OCI-LY3 (cell line): ENCODE data around the gene CPED1.
"Not testable (repeated sequence)": the region's sequence is repeated elsewhere in the genome, so short reads cannot be mapped to it uniquely, and the experiment has no call there.

ENCODE experiments used
- H2AFZ ChIP-seq: fragments of 200-600, 300-600 bp; shearing (Covaris generic); 2 replicates; pipeline ENCODE4 v1.6.0; 2014; ENCODE audit warnings: antibody characterized with exemption, low read depth, low read length
- H3K27ac ChIP-seq: fragments of 200-600, 300-600 bp; sonication (generic); 2 replicates; pipeline ENCODE4 v1.5.1; 2014; ENCODE audit warnings: mild to moderate bottlenecking, low read length, moderate library complexity, mixed read lengths
- H3K27me3 ChIP-seq: fragments of 200-600, 300-600 bp; sonication (generic); 2 replicates; pipeline ENCODE4 v1.6.1; 2014; ENCODE audit warnings: low read depth, low read length, mixed read lengths
- H3K36me3 ChIP-seq: fragments of 200-600, 300-600 bp; sonication (generic); replicated peaks from 2 replicates; pipeline ENCODE3; 2014; ENCODE audit warnings: low read depth, low read length, mixed read lengths
- H3K4me1 ChIP-seq: fragments of 300-600, 200-600 bp; sonication (generic); 2 replicates; pipeline ENCODE4 v1.6.1; 2014; ENCODE audit warnings: low read length, mixed read lengths
- H3K4me2 ChIP-seq: fragments of 200-600, 300-600 bp; sonication (generic); 2 replicates; pipeline ENCODE4 v1.6.1; 2014; ENCODE audit warnings: low read length, mixed read lengths
- H3K4me3 ChIP-seq: fragments of 300-600, 200-600 bp; sonication (generic); 2 replicates; pipeline ENCODE4 v1.5.1; 2014; ENCODE audit warnings: antibody characterized with exemption, mild to moderate bottlenecking, low read length, moderate library complexity
- H3K79me2 ChIP-seq: fragments of 300-600, 200-600 bp; shearing (Covaris generic); 2 replicates; pipeline ENCODE4 v1.6.1; 2014; ENCODE audit warnings: mild to moderate bottlenecking, low read length, mixed read lengths
- H3K9ac ChIP-seq: fragments of 300-600, 200-600 bp; shearing (Covaris generic); 2 replicates; pipeline ENCODE4 v1.6.0; 2014; ENCODE audit warnings: mild to moderate bottlenecking, low read length, moderate library complexity
- H3K9me3 ChIP-seq: fragments of 200-600, 300-600 bp; shearing (Covaris generic); 2 replicates; pipeline ENCODE4 v1.6.1; 2014; ENCODE audit warnings: low read length, mixed read lengths; ENCODE audit not compliant: insufficient read depth
- H4K20me1 ChIP-seq: fragments of 200-600, 300-600 bp; sonication (generic); 2 replicates; pipeline ENCODE4 v1.6.1; 2016; ENCODE audit warnings: low read length, mixed read lengths; ENCODE audit not compliant: insufficient read depth
- CTCF ChIP-seq: fragments of 200-600, 300-600 bp; sonication (generic); IDR thresholded peaks from 2 replicates; pipeline ENCODE4 v1.5.1; 2014; ENCODE audit warnings: antibody characterized with exemption, low read length, low read depth
- EZH2phosphoT487 ChIP-seq: fragments of 200-600 bp; shearing (Covaris generic); IDR thresholded peaks from 2 replicates; pipeline ENCODE4 v1.6.1; 2018; ENCODE audit warnings: antibody characterized with exemption, mixed run types, low read depth

Gene CPED1

GRCh38 chr7:121182902-121183301 is 194.4 kb downstream of the CPED1 start:
- Histone ChIP-seq H3K4me1 (peaks cover 23% of the 10 kb centered on the region), H3K27me3 (no peaks in the 10 kb centered on the region), H3K27ac (no peak overlapping the region), H3K9ac (no peak overlapping the region), H3K9me3 (no peaks in the 10 kb centered on the region), H3K79me2 (no peaks in the 10 kb centered on the region), H4K20me1 (no peaks in the 10 kb centered on the region), H3K4me3 (no peak overlapping the region), H2AFZ (no peak overlapping the region), H3K36me3 (no peaks in the 10 kb centered on the region), H3K4me2 (no peak overlapping the region)
- no peak for TF ChIP-seq CTCF
- TF ChIP-seq EZH2phosphoT487, result no peak

- H3K9me3 ChIP-seq, H3K4me2 ChIP-seq, H3K27me3 ChIP-seq, H3K4me3 ChIP-seq, H2AFZ ChIP-seq, H3K36me3 ChIP-seq, H3K9ac ChIP-seq, H3K27ac ChIP-seq, H4K20me1 ChIP-seq, H3K79me2 ChIP-seq: not testable (repeated sequence)
- peaks cover 21% of the 10 kb centered on the region for H3K4me1 ChIP-seq
Measured at GRCh38 chr7:121183883-121184282, 195.4 kb downstream of the CPED1 start.

GRCh38 chr7:121186746-121187145 is 198.2 kb downstream of the CPED1 start:
- H4K20me1 ChIP-seq, result no peaks in the 10 kb centered on the region
- no peaks in the 10 kb centered on the region for H3K4me1 ChIP-seq
- no peak overlapping the region for H3K4me2 ChIP-seq
- H3K9ac ChIP-seq, result no peak overlapping the region
- no peaks in the 10 kb centered on the region for H3K9me3 ChIP-seq
- no peaks in the 10 kb centered on the region for H3K27me3 ChIP-seq
- H3K27ac ChIP-seq, result no peak overlapping the region
- no peaks in the 10 kb centered on the region for H3K79me2 ChIP-seq
- no peaks in the 10 kb centered on the region for H3K36me3 ChIP-seq
- TF ChIP-seq CTCF (no peak), EZH2phosphoT487 (no peak)
- H3K4me3 ChIP-seq, result no peak overlapping the region
- no peak overlapping the region for H2AFZ ChIP-seq

- Histone ChIP-seq H3K27ac (no peak overlapping the region), H3K4me3 (no peak overlapping the region), H3K9ac (no peak overlapping the region), H2AFZ (peak overlapping the region; percentile 36; the same call in 1 of the 2 replicates), H3K27me3 (no peaks in the 10 kb centered on the region), H3K9me3 (no peaks in the 10 kb centered on the region), H3K4me2 (no peak overlapping the region), H3K79me2 (no peaks in the 10 kb centered on the region), H4K20me1 (no peaks in the 10 kb centered on the region), H3K4me1 (no peaks in the 10 kb centered on the region), H3K36me3 (no peaks in the 10 kb centered on the region)
- TF ChIP-seq CTCF, result no peak
- no peak for TF ChIP-seq EZH2phosphoT487
Measured at GRCh38 chr7:121187222-121187621, 198.7 kb downstream of the CPED1 start.

GRCh38 chr7:121187676-121188075 is 199.2 kb downstream of the CPED1 start:
- Histone ChIP-seq H3K4me1 (no peaks in the 10 kb centered on the region), H3K9me3 (no peaks in the 10 kb centered on the region), H3K9ac (no peak overlapping the region), H3K36me3 (no peaks in the 10 kb centered on the region), H2AFZ (peak overlapping the region; percentile 36; the same call in 1 of the 2 replicates), H3K27me3 (no peaks in the 10 kb centered on the region), H3K79me2 (no peaks in the 10 kb centered on the region), H3K4me3 (no peak overlapping the region), H3K27ac (no peak overlapping the region), H3K4me2 (no peak overlapping the region), H4K20me1 (no peaks in the 10 kb centered on the region)
- no peak for TF ChIP-seq EZH2phosphoT487
- no peak for TF ChIP-seq CTCF
